Loucy (cell line): Measurements from ENCODE around the gene CD8B.

Source experiments
- H2AFZ ChIP-seq: fragments of 200-600 bp; sonication (generic); 2 replicates; pipeline ENCODE4 v1.6.0; 2016; ENCODE audit warnings: antibody characterized with exemption, mild to moderate bottlenecking, low read length, moderate library complexity
- H3F3A ChIP-seq: fragments of 200-600 bp; 2 replicates; pipeline ENCODE4 v1.6.0; 2016; ENCODE audit warnings: antibody characterized with exemption, low read depth, mild to moderate bottlenecking
- H3K27me3 ChIP-seq: fragments of 200-600 bp; sonication (generic); 2 replicates; pipeline ENCODE4 v1.6.1; 2014; ENCODE audit warnings: low read length, mild to moderate bottlenecking; ENCODE audit not compliant: insufficient read depth, poor library complexity, severe bottlenecking
- H3K36me3 ChIP-seq: fragments of 200-600 bp; sonication (generic); 2 replicates; pipeline ENCODE4 v1.6.1; 2016; ENCODE audit warnings: low read length; ENCODE audit not compliant: insufficient read depth
- H3K4me1 ChIP-seq: fragments of 200-600 bp; sonication (generic); 2 replicates; pipeline ENCODE4 v1.5.1; 2014; ENCODE audit warnings: low read length, mild to moderate bottlenecking; ENCODE audit not compliant: insufficient read depth, poor library complexity, severe bottlenecking
- H3K4me2 ChIP-seq: fragments of 200-600 bp; sonication (generic); 2 replicates; pipeline ENCODE4 v1.6.0; 2014; ENCODE audit warnings: antibody characterized with exemption, low read length, low read depth, mild to moderate bottlenecking; ENCODE audit not compliant: poor library complexity, severe bottlenecking
- H3K4me3 ChIP-seq: fragments of 200-600 bp; sonication (generic); 2 replicates; pipeline ENCODE4 v1.5.1; 2014; ENCODE audit warnings: low read length, mild to moderate bottlenecking, mixed read lengths; ENCODE audit not compliant: poor library complexity, severe bottlenecking
- H3K79me2 ChIP-seq: fragments of 200-600 bp; sonication (generic); 2 replicates; pipeline ENCODE4 v1.6.1; 2014; ENCODE audit warnings: low read length; ENCODE audit not compliant: insufficient read depth
- H3K9ac ChIP-seq: fragments of 200-600 bp; sonication (generic); 2 replicates; pipeline ENCODE4 v1.6.0; 2014; ENCODE audit warnings: mild to moderate bottlenecking, low read depth, low read length, moderate library complexity; ENCODE audit not compliant: poor library complexity, severe bottlenecking
- H3K9me2 ChIP-seq: fragments of 200-600 bp; sonication (generic); replicated peaks from 2 replicates; pipeline ENCODE4 v1.6.1; 2016; ENCODE audit warnings: low read depth, low read length, mixed read lengths
- H3K9me3 ChIP-seq: fragments of 200-600 bp; sonication (generic); 2 replicates; pipeline ENCODE4 v1.6.1; 2014; ENCODE audit warnings: mild to moderate bottlenecking, antibody characterized with exemption, low read length, low read depth; ENCODE audit not compliant: insufficient read depth
- H4K20me1 ChIP-seq: fragments of 200-600 bp; sonication (generic); 2 replicates; pipeline ENCODE4 v1.6.0; 2014; ENCODE audit warnings: antibody characterized with exemption, low read length, mild to moderate bottlenecking; ENCODE audit not compliant: insufficient read depth, poor library complexity, severe bottlenecking
- EZH2phosphoT487 ChIP-seq: fragments of 200-600 bp; IDR thresholded peaks from 2 replicates; pipeline ENCODE4 v1.6.1; 2018; ENCODE audit warnings: antibody characterized with exemption, mild to moderate bottlenecking, moderate library complexity, borderline replicate concordance
- TF ChIP-seq, protein P1 (sequence below): fragments of 200-600 bp; sonication (generic); conservative IDR thresholded peaks from 2 replicates; pipeline ENCODE4 v1.5.1; 2014; ENCODE audit warnings: mild to moderate bottlenecking, antibody characterized with exemption, low read length

Gene CD8B

GRCh38 chr2:86769838-86770237 is 91.8 kb downstream of the CD8B start:
- no peaks in the 10 kb centered on the region for H3K4me1 ChIP-seq
- no peaks in the 10 kb centered on the region for H3K9me3 ChIP-seq
- H3F3A ChIP-seq: no peaks in the 10 kb centered on the region
- H2AFZ ChIP-seq: no peak overlapping the region
- H3K9ac ChIP-seq: no peak overlapping the region
- peaks cover 92% of the 10 kb centered on the region for H3K36me3 ChIP-seq
- no peaks in the 10 kb centered on the region for H3K27me3 ChIP-seq
- no peaks in the 10 kb centered on the region for H3K79me2 ChIP-seq
- H4K20me1 ChIP-seq: peaks cover 5% of the 10 kb centered on the region
- H3K9me2 ChIP-seq: no peaks in the 10 kb centered on the region
- TF ChIP-seq, protein P1, sequence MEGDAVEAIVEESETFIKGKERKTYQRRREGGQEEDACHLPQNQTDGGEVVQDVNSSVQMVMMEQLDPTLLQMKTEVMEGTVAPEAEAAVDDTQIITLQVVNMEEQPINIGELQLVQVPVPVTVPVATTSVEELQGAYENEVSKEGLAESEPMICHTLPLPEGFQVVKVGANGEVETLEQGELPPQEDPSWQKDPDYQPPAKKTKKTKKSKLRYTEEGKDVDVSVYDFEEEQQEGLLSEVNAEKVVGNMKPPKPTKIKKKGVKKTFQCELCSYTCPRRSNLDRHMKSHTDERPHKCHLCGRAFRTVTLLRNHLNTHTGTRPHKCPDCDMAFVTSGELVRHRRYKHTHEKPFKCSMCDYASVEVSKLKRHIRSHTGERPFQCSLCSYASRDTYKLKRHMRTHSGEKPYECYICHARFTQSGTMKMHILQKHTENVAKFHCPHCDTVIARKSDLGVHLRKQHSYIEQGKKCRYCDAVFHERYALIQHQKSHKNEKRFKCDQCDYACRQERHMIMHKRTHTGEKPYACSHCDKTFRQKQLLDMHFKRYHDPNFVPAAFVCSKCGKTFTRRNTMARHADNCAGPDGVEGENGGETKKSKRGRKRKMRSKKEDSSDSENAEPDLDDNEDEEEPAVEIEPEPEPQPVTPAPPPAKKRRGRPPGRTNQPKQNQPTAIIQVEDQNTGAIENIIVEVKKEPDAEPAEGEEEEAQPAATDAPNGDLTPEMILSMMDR: no peak
- TF ChIP-seq EZH2phosphoT487: no peak
- H3K4me2 ChIP-seq: no peak overlapping the region
- H3K4me3 ChIP-seq: no peak overlapping the region

- Histone ChIP-seq H3K79me2 (no peaks in the 10 kb centered on the region), H3K9me3 (no peaks in the 10 kb centered on the region), H3K4me3 (no peak overlapping the region), H3K27me3 (no peaks in the 10 kb centered on the region), H3K4me2 (no peak overlapping the region), H4K20me1 (peaks cover 18% of the 10 kb centered on the region), H3K4me1 (no peaks in the 10 kb centered on the region), H3K36me3 (peaks cover 77% of the 10 kb centered on the region; the same call in 1 of the 2 replicates), H2AFZ (no peak overlapping the region), H3F3A (no peaks in the 10 kb centered on the region), H3K9ac (no peak overlapping the region), H3K9me2 (no peaks in the 10 kb centered on the region)
- TF ChIP-seq, protein P1: no peak
- TF ChIP-seq EZH2phosphoT487: no peak
These were observed 93.3 kb downstream of the CD8B start for GRCh38 chr2:86768189-86768949.
